Colonic mucosa (tissue), 4 donors: Measurements from ENCODE around the gene F2RL3. TPM values are rescaled to one million over a fixed set of nuclear protein-coding genes. Genes with fewer than 3 reads are reported as not detected.
"Not testable (repeated sequence)": the region's sequence is repeated elsewhere in the genome, so short reads cannot be mapped to it uniquely, and the experiment has no call there.

Experiments
- DNase-seq: peaks from one replicate; pipeline ENCODE4 v3.0.0-alpha.2; 2020
- H3K27ac ChIP-seq: fragments of 200-600 bp; one replicate; pipeline ENCODE4 v1.8.0; 2021
- H3K27me3 ChIP-seq: fragments of 200-600 bp; one replicate; pipeline ENCODE4 v1.8.0; 2021
- H3K36me3 ChIP-seq: fragments of 200-600 bp; one replicate; pipeline ENCODE4 v1.8.0; 2021
- H3K4me1 ChIP-seq: fragments of 200-600 bp; one replicate; pipeline ENCODE4 v1.8.0; 2021; ENCODE audit warnings: mild to moderate bottlenecking
- H3K4me3 ChIP-seq: fragments of 200-600 bp; one replicate; pipeline ENCODE4 v1.8.0; 2021
- H3K9ac ChIP-seq, 2 donors: one replicate each; pipeline ENCODE4 v1.7.0; 2013; ENCODE audit warnings: control low read depth in 2 of 2, low read depth in 2 of 2, low read length in 2 of 2
- H3K9me3 ChIP-seq: fragments of 200-600 bp; one replicate; pipeline ENCODE4 v1.8.0; 2021
- CTCF ChIP-seq: fragments of 200-600 bp; IDR thresholded peaks from one replicate; pipeline ENCODE4 v1.8.0; 2022; ENCODE audit warnings: antibody characterized with exemption, mild to moderate bottlenecking
- intact Hi-C: fragments of 100-400 bp; cut with DNase I; formaldehyde crosslinking; loops from one replicate; pipeline ENCODE4 v1.14.1; 2022
- total RNA-seq, 2 donors: library from RNA; stranded (reverse); fragmentation: NEBNext Ultra II Directional in 1 of 2; extraction: Animal tissue kit (Norgen Biotek cat#: 25700) in 1 of 2; gene quantifications; one replicate each; pipeline ENCODE4 v1.2.1, GENCODE V29; 2021
- donor health status: healthy.
- donor health status: DM: no; HTN: no; CAD: no.
- donor health status: DM: no; HTN: no; CAD: no.

F2RL3 gene
- total RNA-seq, 2 donors from 2014 or later: 0.84 to 0.98 TPM

DNA sequence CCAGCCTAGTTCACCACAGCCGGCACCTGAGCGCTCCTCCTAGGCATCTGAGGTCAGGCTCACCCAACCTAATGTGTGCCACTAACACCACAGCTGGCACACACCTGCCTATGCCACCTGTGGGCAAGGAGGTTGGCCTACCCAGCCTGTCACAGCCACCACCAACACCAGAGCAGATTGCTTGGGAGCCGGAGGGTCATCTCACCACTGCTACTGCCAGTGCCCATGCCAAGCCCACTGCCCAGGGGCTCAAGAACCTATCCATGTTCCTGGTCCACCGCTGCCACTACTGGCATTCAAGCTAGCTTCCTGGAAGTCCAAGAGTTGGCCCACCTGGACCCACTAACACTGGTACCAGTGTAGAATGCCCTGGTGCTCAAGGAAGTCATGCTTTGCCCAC lies 42.5 kb downstream of the F2RL3 start:
- no peak for TF ChIP-seq CTCF
- Histone ChIP-seq H3K27me3 (no peaks in the 10 kb centered on the region), H3K4me3 (no peak overlapping the region), H3K27ac (no peak overlapping the region), H3K9ac (no peak overlapping the region), H3K4me1 (no peaks in the 10 kb centered on the region), H3K36me3 (no peaks in the 10 kb centered on the region), H3K9me3 (no peaks in the 10 kb centered on the region)
- DNase-seq: no peak
- intact Hi-C loops: no loop called here

- Histone ChIP-seq H3K4me1 (no peaks in the 10 kb centered on the region), H3K27me3 (no peaks in the 10 kb centered on the region), H3K36me3 (no peaks in the 10 kb centered on the region), H3K27ac (no peak overlapping the region), H3K9me3 (no peaks in the 10 kb centered on the region), H3K4me3 (no peak overlapping the region), H3K9ac (no peak overlapping the region)
- intact Hi-C loops: no loop called here
- no peak for TF ChIP-seq CTCF
- DNase-seq: no peak
These were observed 45.7 kb downstream of the F2RL3 start for GRCh38 chr19:16934489-16934888.

DNA sequence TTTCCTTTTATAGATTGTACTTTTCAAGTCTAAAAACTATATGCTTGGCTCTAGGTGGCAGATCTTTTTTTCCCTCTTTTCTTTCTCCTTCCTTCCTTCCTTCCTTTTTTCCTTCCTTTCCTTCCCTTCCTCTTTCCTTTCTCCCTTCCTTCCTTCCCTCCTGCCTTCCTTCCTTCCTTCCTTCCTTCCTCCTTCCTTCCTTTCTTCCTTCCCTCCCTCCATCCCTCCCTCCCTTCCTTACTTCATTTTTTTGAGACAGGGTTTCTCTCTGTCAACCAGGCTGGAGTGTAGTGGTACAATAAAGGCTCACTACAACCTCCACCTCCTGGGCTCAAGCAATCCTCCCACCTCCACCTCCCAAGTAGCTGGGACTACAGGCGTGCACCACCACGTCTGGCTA lies 48.1 kb downstream of the F2RL3 start:
- intact Hi-C loops: no loop called here
- H3K36me3 ChIP-seq: no peaks in the 10 kb centered on the region
- no peaks in the 10 kb centered on the region for H3K9me3 ChIP-seq
- H3K9ac ChIP-seq: no peak overlapping the region
- no peak for DNase-seq
- H3K4me3 ChIP-seq: no peak overlapping the region
- no peak for TF ChIP-seq CTCF
- H3K27ac ChIP-seq: no peak overlapping the region
- H3K4me1 ChIP-seq: no peaks in the 10 kb centered on the region
- no peaks in the 10 kb centered on the region for H3K27me3 ChIP-seq

- H3K9ac ChIP-seq, DNase-seq, H3K36me3 ChIP-seq, H3K4me1 ChIP-seq, H3K27ac ChIP-seq, intact Hi-C loops, H3K4me3 ChIP-seq, H3K27me3 ChIP-seq, H3K9me3 ChIP-seq: not testable (repeated sequence)
These were observed 49.0 kb downstream of the F2RL3 start for GRCh38 chr19:16937796-16938195.

- Histone ChIP-seq H3K36me3 (no peaks in the 10 kb centered on the region), H3K4me3 (no peak overlapping the region), H3K9ac (no peak overlapping the region), H3K4me1 (no peaks in the 10 kb centered on the region), H3K27me3 (no peaks in the 10 kb centered on the region), H3K9me3 (no peaks in the 10 kb centered on the region), H3K27ac (no peak overlapping the region)
- TF ChIP-seq CTCF: no peak
- no peak for DNase-seq
- intact Hi-C loops: no loop called here
These were observed 49.4 kb downstream of the F2RL3 start for GRCh38 chr19:16938211-16938610.

DNA sequence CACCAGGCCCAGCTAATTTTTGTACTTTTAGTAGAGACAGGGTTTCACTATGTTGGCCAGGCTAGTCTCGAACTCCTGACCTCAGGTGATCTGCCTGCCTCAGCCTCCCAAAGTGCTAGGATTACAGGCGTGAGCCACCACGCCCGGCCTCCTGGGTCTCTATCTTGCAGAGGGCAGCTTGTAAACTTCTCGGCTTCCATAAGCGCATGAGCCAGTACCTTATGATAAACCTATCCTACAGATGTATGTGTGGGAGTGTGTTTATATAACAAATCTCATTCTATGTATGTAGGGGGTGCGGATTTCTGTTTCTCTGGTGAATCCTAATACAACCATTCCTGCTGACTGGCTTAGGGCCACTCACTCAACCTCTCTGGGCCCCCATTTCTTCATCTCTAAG lies 51.3 kb downstream of the F2RL3 start:
- H3K4me3 ChIP-seq, H3K36me3 ChIP-seq, H3K27ac ChIP-seq, H3K9ac ChIP-seq, H3K4me1 ChIP-seq, H3K27me3 ChIP-seq, DNase-seq, H3K9me3 ChIP-seq, intact Hi-C loops: not testable (repeated sequence)

DNA sequence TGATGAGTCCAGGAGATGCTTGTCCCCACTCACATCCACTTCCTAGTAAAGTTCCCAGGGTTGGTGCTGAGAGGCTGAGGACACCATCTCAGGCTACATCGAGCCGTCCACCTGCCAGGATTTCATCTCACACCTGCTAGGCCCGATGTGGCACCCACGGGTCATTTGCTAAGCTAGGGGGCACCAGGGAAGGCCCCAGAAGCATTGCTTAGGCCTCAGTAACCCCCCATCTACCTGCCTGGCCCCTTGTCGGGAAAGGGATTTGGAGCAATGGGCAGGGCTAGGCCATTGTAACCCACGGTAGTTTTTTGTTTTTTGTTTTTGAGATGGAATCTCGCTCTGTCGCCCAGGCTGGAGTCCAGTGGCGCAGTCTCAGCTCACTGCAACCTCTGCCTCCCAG lies 51.8 kb downstream of the F2RL3 start:
- H3K9me3 ChIP-seq: no peaks in the 10 kb centered on the region
- H3K27me3 ChIP-seq: no peaks in the 10 kb centered on the region
- no peaks in the 10 kb centered on the region for H3K4me1 ChIP-seq
- intact Hi-C loops: no loop called here
- H3K9ac ChIP-seq: no peak overlapping the region
- H3K4me3 ChIP-seq: no peak overlapping the region
- no peak overlapping the region for H3K27ac ChIP-seq
- no peaks in the 10 kb centered on the region for H3K36me3 ChIP-seq
- no peak for TF ChIP-seq CTCF
- DNase-seq: no peak
